HG03521 (cell line): ENCODE measurements around the gene AIF1.

ENCODE experiments used
- ATAC-seq: cut with Tn5 transposase; IDR thresholded peaks from one replicate; pipeline ENCODE4 v1.9.1; 2021; ENCODE audit warnings: mild to moderate bottlenecking, moderate library complexity; ENCODE audit not compliant: unreplicated experiment

AIF1 gene

DNA sequence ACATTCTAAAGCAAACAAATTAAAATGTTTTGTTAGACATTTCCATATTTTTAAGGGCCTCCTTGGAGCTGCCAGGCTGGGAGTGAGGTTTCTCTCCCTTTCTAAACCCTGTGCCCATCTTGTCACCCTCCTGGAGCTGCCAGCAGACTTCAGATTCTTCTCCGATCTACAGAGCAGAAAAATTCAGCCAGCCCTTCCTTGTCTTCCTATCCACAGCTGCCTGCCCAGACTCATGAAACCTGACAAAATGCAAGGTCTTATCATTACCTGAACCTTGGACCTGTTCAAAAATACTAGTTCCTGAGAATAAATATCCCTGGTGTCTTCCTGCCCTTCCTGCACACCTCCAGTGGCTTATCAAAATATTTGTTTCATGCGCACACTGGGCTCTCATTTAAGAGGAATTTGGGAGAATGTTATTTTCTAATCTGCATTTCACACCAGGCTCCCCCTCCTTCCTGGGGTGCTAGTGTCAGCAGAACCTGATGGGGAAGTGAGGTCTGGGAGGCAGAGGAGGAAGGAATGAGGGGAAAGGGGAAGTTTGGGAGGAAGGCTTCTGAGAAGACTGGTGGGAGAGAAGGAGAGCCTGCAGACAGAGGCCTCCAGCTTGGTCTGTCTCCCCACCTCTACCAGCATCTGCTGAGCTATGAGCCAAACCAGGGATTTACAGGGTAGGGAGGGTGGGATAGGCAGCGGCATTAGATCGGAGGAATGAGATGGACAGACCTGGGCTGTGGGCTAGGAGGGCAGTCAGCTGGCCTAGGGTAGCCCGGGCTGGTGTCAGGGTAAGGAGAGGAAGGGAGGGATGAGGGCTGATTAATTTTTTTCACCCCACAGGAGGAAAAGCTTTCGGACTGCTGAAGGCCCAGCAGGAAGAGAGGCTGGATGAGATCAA is at the start of gene AIF1:
AIF1 (plus strand) TSS at position 551 of the 895 bp plus-strand sequence; CDS start at position 647, 96 bp downstream.
- no peak for ATAC-seq

DNA sequence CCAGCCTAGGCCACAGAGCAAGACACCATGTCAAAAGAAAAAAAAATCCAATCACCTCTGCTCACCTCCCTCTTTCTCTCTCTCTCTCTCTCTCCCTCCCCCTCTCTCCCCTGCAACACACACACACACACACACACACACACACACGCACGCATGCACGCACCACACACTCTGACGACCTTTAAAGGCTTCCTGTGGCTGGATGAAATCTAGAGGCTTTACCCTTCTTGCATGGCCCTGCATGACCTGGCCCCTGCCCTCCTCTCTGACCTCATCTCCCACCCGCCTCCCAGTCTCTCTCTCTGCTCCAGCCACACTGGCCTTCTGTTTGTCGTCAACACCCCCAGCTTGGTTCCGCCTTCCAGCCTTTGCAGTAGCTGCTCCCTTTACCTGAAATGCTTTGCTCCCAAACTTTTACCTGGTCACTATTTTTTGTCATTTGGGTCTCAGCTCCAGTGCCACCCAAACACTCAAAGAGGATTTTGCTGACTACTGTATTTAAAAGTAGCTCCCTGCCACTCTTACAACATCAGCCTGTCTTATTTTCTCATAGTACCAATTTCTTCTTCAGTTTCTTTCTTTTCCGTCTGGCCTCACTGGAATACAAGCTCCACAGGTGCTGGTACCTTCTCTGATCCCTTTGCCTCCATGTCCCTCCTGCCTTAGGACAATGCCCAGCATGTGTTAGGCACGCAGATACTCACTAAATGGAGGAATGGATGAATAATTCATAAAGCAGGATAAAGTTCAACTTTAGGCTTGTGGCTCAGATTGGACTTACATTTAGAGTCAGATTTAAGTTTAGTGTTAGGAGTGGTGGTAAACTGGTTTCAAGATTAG is 47.3 kb upstream of the AIF1 start:
- ATAC-seq: no peak

DNA sequence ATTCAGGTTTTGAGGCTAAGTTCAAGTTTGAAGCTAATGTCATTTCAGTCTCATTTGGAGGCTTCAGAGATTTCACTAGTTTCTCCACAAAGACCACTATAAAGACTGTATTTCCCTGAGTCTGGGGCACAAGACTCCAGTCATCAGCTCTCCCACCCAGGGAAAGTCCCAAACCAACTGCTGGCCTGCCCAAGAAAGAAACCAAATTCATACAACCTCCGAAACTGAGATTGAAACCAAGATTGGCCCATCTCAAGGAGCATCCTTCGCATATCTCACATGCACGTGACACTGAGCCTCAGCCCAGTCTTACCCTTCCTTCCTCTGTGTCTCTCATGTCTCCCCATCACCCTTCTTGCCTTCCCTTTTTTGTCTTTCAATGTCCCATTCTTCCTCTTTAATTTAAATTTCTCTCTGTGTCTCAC is 46.5 kb upstream of the AIF1 start:
- peak; percentile 55 for ATAC-seq

DNA sequence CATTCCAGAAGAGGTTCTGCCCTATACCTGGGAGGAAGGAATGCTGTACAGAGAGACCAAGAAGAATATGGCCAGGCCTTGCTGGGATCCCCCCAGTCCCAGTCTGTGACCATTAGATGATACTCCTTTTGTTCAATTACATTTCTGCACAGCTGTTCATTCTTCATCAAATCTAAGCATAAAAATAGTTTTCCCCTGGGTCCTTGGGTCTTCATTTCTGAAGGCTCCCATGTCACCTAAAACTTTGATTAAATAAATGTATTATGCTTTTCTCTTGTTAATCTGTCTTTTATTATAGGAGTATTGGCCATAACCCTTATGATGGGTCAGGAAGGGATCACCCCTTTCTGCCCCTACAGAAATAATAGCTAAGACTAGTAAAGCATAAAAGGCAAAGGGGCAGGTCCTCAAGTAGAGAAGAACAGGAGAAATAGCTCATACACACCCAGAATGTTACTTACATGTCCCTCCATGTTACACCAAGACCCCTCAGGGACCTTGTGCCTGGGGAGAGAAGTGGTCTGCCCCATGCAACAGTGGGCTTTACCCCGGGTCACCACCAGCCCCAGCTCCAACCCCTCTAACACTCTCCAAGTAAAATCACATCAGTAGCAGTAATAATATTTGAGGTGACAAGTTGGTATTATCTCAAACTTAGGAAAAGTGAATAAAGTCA is 45.0 kb upstream of the AIF1 start:
- no peak for ATAC-seq

DNA sequence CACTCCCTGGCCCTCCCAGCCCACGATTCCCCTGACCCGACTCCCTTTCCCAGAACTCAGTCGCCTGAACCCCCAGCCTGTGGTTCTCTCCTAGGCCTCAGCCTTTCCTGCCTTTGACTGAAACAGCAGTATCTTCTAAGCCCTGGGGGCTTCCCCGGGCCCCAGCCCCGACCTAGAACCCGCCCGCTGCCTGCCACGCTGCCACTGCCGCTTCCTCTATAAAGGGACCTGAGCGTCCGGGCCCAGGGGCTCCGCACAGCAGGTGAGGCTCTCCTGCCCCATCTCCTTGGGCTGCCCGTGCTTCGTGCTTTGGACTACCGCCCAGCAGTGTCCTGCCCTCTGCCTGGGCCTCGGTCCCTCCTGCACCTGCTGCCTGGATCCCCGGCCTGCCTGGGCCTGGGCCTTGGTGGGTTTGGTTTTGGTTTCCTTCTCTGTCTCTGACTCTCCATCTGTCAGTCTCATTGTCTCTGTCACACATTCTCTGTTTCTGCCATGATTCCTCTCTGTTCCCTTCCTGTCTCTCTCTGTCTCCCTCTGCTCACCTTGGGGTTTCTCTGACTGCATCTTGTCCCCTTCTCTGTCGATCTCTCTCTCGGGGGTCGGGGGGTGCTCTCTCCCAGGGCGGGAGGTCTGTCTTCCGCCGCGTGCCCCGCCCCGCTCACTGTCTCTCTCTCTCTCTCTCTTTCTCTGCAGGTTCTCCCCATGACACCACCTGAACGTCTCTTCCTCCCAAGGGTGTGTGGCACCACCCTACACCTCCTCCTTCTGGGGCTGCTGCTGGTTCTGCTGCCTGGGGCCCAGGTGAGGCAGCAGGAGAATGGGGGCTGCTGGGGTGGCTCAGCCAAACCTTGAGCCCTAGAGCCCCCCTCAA is 42.8 kb upstream of the AIF1 start, which contains the start of gene LTA:
LTA (plus strand) TSS at position 249 of the 871 bp plus-strand sequence; CDS start at position 703, 454 bp downstream.
- peak; percentile 37 for ATAC-seq

DNA sequence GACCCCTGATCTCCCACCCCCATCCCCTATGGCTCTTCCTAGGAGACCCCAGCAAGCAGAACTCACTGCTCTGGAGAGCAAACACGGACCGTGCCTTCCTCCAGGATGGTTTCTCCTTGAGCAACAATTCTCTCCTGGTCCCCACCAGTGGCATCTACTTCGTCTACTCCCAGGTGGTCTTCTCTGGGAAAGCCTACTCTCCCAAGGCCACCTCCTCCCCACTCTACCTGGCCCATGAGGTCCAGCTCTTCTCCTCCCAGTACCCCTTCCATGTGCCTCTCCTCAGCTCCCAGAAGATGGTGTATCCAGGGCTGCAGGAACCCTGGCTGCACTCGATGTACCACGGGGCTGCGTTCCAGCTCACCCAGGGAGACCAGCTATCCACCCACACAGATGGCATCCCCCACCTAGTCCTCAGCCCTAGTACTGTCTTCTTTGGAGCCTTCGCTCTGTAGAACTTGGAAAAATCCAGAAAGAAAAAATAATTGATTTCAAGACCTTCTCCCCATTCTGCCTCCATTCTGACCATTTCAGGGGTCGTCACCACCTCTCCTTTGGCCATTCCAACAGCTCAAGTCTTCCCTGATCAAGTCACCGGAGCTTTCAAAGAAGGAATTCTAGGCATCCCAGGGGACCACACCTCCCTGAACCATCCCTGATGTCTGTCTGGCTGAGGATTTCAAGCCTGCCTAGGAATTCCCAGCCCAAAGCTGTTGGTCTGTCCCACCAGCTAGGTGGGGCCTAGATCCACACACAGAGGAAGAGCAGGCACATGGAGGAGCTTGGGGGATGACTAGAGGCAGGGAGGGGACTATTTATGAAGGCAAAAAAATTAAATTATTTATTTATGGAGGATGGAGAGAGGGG is 41.6 kb upstream of the AIF1 start:
- no peak for ATAC-seq

DNA sequence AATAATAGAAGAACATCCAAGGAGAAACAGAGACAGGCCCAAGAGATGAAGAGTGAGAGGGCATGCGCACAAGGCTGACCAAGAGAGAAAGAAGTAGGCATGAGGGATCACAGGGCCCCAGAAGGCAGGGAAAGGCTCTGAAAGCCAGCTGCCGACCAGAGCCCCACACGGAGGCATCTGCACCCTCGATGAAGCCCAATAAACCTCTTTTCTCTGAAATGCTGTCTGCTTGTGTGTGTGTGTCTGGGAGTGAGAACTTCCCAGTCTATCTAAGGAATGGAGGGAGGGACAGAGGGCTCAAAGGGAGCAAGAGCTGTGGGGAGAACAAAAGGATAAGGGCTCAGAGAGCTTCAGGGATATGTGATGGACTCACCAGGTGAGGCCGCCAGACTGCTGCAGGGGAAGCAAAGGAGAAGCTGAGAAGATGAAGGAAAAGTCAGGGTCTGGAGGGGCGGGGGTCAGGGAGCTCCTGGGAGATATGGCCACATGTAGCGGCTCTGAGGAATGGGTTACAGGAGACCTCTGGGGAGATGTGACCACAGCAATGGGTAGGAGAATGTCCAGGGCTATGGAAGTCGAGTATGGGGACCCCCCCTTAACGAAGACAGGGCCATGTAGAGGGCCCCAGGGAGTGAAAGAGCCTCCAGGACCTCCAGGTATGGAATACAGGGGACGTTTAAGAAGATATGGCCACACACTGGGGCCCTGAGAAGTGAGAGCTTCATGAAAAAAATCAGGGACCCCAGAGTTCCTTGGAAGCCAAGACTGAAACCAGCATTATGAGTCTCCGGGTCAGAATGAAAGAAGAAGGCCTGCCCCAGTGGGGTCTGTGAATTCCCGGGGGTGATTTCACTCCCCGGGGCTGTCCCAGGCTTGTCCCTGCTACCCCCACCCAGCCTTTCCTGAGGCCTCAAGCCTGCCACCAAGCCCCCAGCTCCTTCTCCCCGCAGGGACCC is 40.6 kb upstream of the AIF1 start:
- no peak for ATAC-seq

DNA sequence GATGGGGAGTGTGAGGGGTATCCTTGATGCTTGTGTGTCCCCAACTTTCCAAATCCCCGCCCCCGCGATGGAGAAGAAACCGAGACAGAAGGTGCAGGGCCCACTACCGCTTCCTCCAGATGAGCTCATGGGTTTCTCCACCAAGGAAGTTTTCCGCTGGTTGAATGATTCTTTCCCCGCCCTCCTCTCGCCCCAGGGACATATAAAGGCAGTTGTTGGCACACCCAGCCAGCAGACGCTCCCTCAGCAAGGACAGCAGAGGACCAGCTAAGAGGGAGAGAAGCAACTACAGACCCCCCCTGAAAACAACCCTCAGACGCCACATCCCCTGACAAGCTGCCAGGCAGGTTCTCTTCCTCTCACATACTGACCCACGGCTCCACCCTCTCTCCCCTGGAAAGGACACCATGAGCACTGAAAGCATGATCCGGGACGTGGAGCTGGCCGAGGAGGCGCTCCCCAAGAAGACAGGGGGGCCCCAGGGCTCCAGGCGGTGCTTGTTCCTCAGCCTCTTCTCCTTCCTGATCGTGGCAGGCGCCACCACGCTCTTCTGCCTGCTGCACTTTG is 39.6 kb upstream of the AIF1 start, which contains the start of gene TNF:
TNF (plus strand) TSS at position 231 of the 567 bp plus-strand sequence; CDS start at position 408, 177 bp downstream.
- ATAC-seq: no peak

DNA sequence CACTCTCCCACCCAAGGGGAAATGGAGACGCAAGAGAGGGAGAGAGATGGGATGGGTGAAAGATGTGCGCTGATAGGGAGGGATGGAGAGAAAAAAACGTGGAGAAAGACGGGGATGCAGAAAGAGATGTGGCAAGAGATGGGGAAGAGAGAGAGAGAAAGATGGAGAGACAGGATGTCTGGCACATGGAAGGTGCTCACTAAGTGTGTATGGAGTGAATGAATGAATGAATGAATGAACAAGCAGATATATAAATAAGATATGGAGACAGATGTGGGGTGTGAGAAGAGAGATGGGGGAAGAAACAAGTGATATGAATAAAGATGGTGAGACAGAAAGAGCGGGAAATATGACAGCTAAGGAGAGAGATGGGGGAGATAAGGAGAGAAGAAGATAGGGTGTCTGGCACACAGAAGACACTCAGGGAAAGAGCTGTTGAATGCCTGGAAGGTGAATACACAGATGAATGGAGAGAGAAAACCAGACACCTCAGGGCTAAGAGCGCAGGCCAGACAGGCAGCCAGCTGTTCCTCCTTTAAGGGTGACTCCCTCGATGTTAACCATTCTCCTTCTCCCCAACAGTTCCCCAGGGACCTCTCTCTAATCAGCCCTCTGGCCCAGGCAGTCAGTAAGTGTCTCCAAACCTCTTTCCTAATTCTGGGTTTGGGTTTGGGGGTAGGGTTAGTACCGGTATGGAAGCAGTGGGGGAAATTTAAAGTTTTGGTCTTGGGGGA is 38.9 kb upstream of the AIF1 start:
- ATAC-seq: no peak

DNA sequence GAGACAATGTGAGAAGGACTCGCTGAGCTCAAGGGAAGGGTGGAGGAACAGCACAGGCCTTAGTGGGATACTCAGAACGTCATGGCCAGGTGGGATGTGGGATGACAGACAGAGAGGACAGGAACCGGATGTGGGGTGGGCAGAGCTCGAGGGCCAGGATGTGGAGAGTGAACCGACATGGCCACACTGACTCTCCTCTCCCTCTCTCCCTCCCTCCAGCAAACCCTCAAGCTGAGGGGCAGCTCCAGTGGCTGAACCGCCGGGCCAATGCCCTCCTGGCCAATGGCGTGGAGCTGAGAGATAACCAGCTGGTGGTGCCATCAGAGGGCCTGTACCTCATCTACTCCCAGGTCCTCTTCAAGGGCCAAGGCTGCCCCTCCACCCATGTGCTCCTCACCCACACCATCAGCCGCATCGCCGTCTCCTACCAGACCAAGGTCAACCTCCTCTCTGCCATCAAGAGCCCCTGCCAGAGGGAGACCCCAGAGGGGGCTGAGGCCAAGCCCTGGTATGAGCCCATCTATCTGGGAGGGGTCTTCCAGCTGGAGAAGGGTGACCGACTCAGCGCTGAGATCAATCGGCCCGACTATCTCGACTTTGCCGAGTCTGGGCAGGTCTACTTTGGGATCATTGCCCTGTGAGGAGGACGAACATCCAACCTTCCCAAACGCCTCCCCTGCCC is 38.0 kb upstream of the AIF1 start:
- ATAC-seq: no peak

DNA sequence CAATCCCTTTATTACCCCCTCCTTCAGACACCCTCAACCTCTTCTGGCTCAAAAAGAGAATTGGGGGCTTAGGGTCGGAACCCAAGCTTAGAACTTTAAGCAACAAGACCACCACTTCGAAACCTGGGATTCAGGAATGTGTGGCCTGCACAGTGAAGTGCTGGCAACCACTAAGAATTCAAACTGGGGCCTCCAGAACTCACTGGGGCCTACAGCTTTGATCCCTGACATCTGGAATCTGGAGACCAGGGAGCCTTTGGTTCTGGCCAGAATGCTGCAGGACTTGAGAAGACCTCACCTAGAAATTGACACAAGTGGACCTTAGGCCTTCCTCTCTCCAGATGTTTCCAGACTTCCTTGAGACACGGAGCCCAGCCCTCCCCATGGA is 37.5 kb upstream of the AIF1 start:
- no peak for ATAC-seq

DNA sequence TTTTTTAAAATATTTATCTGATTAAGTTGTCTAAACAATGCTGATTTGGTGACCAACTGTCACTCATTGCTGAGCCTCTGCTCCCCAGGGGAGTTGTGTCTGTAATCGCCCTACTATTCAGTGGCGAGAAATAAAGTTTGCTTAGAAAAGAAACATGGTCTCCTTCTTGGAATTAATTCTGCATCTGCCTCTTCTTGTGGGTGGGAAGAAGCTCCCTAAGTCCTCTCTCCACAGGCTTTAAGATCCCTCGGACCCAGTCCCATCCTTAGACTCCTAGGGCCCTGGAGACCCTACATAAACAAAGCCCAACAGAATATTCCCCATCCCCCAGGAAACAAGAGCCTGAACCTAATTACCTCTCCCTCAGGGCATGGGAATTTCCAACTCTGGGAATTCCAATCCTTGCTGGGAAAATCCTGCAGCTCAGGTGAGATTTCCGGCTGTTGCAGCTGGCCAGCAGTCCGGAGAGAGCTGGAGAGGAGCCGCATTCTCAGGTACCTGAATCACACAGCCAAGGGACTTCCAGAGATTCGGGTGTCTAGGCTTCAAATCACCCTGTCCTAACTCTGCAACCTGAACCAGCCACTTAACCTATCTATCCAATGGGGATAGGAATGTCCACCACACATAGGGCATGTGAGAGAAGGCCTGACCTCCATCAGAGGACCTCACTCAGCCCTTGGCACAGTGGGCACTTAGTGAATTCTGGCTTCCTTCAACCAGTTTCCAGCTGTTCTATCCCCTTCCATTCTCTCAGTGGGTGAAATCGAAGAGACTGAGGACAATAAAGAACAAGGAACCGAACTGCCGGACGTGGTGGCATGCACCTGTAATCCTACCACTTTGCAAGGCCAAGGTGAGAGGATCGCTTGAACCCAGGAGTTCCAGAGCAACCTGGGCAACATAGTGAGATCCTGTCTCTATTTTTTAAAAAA is 36.6 kb upstream of the AIF1 start:
- ATAC-seq: no peak

DNA sequence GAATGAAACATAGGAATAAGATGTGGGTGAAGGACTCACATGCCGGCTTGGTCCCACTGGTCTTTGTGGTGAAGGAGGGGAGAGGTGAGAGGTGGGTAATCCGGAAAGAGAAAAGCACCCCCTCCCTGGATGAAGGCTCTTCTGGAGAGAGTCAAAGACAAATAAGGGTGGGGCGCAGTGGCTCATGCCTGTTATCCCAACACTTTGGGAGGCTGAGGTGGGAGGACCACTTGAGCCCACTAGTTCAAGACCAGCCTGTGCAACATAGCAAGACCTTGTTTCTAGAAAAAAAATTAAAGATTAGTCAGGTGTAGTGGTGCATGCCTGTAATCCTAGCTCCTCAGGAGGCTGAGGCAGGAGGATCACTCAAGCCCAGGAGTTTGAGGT is 35.9 kb upstream of the AIF1 start:
- ATAC-seq: no peak

DNA sequence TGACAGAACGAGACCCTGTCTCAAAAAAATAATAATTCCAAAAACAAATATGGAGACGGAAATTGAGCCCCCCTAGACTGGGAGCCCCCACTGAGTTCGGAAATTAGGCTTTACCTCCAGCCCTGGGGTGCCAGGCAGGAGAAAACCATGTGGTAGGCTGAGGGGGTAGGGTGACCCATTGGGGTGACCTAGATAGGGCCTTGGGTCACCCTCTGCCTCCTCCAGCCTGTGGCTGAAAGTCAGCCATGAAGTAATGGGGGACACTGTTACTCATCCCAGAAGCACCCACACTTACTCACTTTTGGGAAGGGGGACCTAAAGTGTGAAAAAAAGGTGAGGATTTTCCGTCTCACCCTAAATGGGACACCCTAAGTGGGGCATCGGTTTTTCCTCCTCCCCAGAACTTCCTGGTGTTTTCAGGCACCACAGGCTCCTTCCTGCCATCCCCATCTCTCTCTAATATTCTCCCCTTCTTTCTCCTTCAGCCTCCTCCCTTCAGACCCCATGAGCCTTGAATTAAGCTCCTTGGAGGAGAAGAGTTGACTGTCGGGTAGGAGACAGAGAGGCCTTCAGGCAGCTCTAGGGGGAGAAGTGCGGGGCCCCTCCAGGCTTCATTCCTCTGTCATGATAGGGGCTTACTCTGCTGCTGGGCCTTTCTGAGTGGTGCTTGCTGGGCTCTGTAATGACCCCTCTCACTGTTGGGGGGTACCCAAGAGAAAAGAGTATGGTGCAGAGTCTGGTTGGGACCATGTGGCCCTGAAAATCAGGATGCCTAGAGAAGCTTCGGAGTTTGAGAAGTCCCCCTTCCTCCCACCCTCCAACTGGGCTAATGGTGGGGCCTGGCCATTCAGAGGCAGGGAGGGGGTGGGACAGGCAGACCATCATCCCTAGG is 35.2 kb upstream of the AIF1 start:
- no peak for ATAC-seq

DNA sequence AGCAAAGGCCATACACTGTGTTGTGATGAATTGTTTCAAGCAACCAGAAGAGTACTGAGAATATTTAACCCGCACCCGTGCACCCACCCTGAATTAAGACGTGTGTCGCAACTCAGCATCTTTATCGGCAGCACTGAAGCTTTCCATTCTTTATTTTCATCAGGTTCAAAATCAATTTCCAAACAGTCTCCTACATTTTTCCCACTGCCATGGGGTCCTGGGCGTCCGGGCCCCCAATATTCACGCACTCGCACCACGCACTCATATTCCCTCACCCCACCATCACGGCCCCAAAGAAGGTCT is 34.6 kb upstream of the AIF1 start:
- no peak for ATAC-seq
